ENCODE results near the gene PCSK5. TPM values are rescaled to one million over a fixed set of nuclear protein-coding genes. Genes with fewer than 3 reads are reported as not detected.

The PCSK5 gene
- total RNA-seq, 1 experiment from 2014 or later: 7.5 TPM

DNA sequence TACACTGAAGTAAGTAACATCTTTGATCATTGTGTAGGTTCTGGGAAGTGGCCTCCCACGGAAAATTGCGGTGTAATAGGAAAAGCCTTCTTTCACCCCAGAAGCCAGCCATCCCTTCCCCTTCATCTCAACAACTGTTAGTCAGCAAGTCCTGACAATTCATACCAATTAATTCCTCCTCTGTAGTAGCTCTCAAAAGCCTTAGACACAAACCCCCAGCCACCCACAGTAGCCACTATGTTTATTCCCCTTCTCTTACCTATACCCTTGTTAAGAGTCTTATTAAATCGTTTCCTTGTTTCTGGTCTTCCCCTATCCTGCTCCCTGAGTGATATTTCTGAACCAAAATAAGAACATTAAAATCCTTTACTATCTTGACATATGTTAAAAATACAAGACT lies 143.6 kb downstream of the PCSK5 start:
- H2BK12ac ChIP-seq (ENCODE audit: insufficient read length, low read depth, low read length): no peak overlapping the region
- H3K4me2 ChIP-seq (ENCODE audit: insufficient read depth, insufficient read length, low read length): no peak overlapping the region
- no peak overlapping the region for H2BK20ac ChIP-seq (ENCODE audit: low read depth, low read length, poor library complexity, severe bottlenecking)
- no peaks in the 10 kb centered on the region for H3K27me3 ChIP-seq (ENCODE audit: insufficient read depth, low read length)
- Mint-ChIP-seq H3K9me3 (no peaks in the 10 kb centered on the region), H3K4me3 (no peak overlapping the region), H3K4me1 (peaks cover 22 to 23% of the 10 kb centered on the region in 2 experiments), H3K27me3 (ENCODE audit: low read depth) (no peaks in the 10 kb centered on the region), H3K36me3 (ENCODE audit: insufficient read depth in 1 of 3, low read depth in 3 of 3) (peaks cover 0 to 6% (median 3%) of the 10 kb centered on the region in 3 experiments; a peak in 5 of 7 replicates), H3K27ac (peak overlapping the region in 1 of 3 experiments; percentile 3; a peak in 2 of 7 replicates)
- no peak overlapping the region for H2AFZ ChIP-seq (ENCODE audit: low read length)
- WGBS (ENCODE audit: extremely low coverage, insufficient read length, low lambda C conversion rate): no CpG with 5 or more reads among the region's 3 CpGs
- H3K23ac ChIP-seq (ENCODE audit: insufficient read length, low read depth, low read length): no peak overlapping the region
- no peaks in the 10 kb centered on the region for H3K79me2 ChIP-seq (ENCODE audit: insufficient read depth, low read length)
- H3K79me1 ChIP-seq (ENCODE audit: insufficient read depth, low read depth, low read length, poor library complexity, severe bottlenecking): no peaks in the 10 kb centered on the region
- no peak overlapping the region for H3K18ac ChIP-seq (ENCODE audit: insufficient read length, low read depth, low read length)
- TF ChIP-seq, protein P1, sequence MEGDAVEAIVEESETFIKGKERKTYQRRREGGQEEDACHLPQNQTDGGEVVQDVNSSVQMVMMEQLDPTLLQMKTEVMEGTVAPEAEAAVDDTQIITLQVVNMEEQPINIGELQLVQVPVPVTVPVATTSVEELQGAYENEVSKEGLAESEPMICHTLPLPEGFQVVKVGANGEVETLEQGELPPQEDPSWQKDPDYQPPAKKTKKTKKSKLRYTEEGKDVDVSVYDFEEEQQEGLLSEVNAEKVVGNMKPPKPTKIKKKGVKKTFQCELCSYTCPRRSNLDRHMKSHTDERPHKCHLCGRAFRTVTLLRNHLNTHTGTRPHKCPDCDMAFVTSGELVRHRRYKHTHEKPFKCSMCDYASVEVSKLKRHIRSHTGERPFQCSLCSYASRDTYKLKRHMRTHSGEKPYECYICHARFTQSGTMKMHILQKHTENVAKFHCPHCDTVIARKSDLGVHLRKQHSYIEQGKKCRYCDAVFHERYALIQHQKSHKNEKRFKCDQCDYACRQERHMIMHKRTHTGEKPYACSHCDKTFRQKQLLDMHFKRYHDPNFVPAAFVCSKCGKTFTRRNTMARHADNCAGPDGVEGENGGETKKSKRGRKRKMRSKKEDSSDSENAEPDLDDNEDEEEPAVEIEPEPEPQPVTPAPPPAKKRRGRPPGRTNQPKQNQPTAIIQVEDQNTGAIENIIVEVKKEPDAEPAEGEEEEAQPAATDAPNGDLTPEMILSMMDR (conservative IDR thresholded peaks at IDR 0.05): no peak
- H3K14ac ChIP-seq (ENCODE audit: insufficient read depth, low read length): no peak overlapping the region
- no peak for DNase-seq
- H3K9me3 ChIP-seq (ENCODE audit: control insufficient read depth, low read depth, low read length): no peaks in the 10 kb centered on the region
- no peak overlapping the region for H2AK5ac ChIP-seq (ENCODE audit: insufficient read length, low read length)
- no peak overlapping the region for H2BK120ac ChIP-seq (ENCODE audit: low read depth, low read length, poor library complexity, severe bottlenecking)
- no peak overlapping the region for H3K27ac ChIP-seq (ENCODE audit: insufficient read length, low read depth, low read length)
- H4K8ac ChIP-seq (replicated peaks; ENCODE audit: insufficient read length, low read depth, low read length): no peak overlapping the region
- no peak overlapping the region for H3K56ac ChIP-seq (ENCODE audit: insufficient read length, low read depth, low read length)
- no peaks in the 10 kb centered on the region for H4K20me1 ChIP-seq (ENCODE audit: control insufficient read depth, insufficient read depth, insufficient read length)
- H3K9ac ChIP-seq (ENCODE audit: extremely low read depth, insufficient read length, low read length): no peak overlapping the region
- peaks cover 9% of the 10 kb centered on the region; the same call in 1 of the 2 replicates for H3K4me1 ChIP-seq (ENCODE audit: insufficient read depth, low read length)
- H3T11ph ChIP-seq (ENCODE audit: low read length): no peak overlapping the region
- no peak overlapping the region for H3K4ac ChIP-seq (ENCODE audit: low read depth, low read length)
- no peak overlapping the region for H2BK5ac ChIP-seq (ENCODE audit: insufficient read length, low read length)
- H3K23me2 ChIP-seq (ENCODE audit: insufficient read length, low read depth, low read length, poor library complexity, severe bottlenecking): no peaks in the 10 kb centered on the region
- no peak overlapping the region for H4K91ac ChIP-seq (ENCODE audit: insufficient read length, low read depth, low read length)
- H4K5ac ChIP-seq (ENCODE audit: insufficient read length, low read depth, low read length): no peak overlapping the region
- H2BK15ac ChIP-seq (ENCODE audit: low read depth, low read length): no peak overlapping the region

All from H9 (cell line).